H1 (cell line): ENCODE results near the gene GATB. TPM values are rescaled to one million over a fixed set of nuclear protein-coding genes. Genes with fewer than 3 reads are reported as not detected.
A peak's percentile ranks its signal among the peaks of the same experiment; 100 is the strongest.

ENCODE experiments used
- CTCF ChIA-PET: fragments of 300-600 bp; sonication (Branson Sonifier 250); formaldehyde crosslinking; loops from one replicate; lab custom pipeline; 2021; ENCODE audit not compliant: partially characterized antibody; lab: Charles Lee
- POLR2A ChIA-PET: fragments of 300-600 bp; sonication (Branson Sonifier 250); formaldehyde crosslinking; loops from one replicate; lab custom pipeline; 2021; ENCODE audit warnings: inconsistent platforms; ENCODE audit not compliant: partially characterized antibody; lab: Charles Lee
- DNase-seq, 2 experiments: peaks; one replicate each; pipeline versions ENCODE4 v3.0.0 to v3.0.0-alpha.2; 2010 to 2022; ENCODE audit warnings: low spot score in 2 of 2, low read depth in 1 of 2, mixed read lengths in 1 of 2
- FAIRE-seq: peaks from 2 replicates; lab custom pipeline; 2011; peaks lifted over from hg19 to GRCh38; lab: Jason Lieb, UNC
- H2AFZ ChIP-seq: 2 replicates; pipeline ENCODE4 v1.8.1; 2012; ENCODE audit warnings: low read length, inconsistent platforms
- H2AK5ac ChIP-seq: 2 replicates; pipeline ENCODE4 v1.6.1; 2013; ENCODE audit warnings: low read depth, low read length
- H2BK120ac ChIP-seq: replicated peaks from 2 replicates; pipeline ENCODE3; 2013; ENCODE audit warnings: low read depth, low read length, inconsistent platforms
- H2BK12ac ChIP-seq: 2 replicates; pipeline ENCODE4 v1.6.1; 2013; ENCODE audit warnings: low read depth, low read length
- H2BK15ac ChIP-seq: 2 replicates; pipeline ENCODE4 v1.6.1; 2013; ENCODE audit warnings: low read length
- H2BK20ac ChIP-seq: 2 replicates; pipeline ENCODE4 v1.6.1; 2013; ENCODE audit warnings: low read length
- H2BK5ac ChIP-seq: 2 replicates; pipeline ENCODE4 v1.6.1; 2013; ENCODE audit warnings: low read depth, low read length
- H3K14ac ChIP-seq: 2 replicates; pipeline ENCODE4 v1.6.1; 2013; ENCODE audit warnings: inconsistent platforms; ENCODE audit not compliant: insufficient read length
- H3K18ac ChIP-seq: 2 replicates; pipeline ENCODE4 v1.6.1; 2013; ENCODE audit warnings: low read length; ENCODE audit errors: extremely low read depth
- H3K23ac ChIP-seq: 2 replicates; pipeline ENCODE4 v1.6.1; 2013; ENCODE audit warnings: inconsistent platforms; ENCODE audit not compliant: insufficient read length
- H3K23me2 ChIP-seq: 2 replicates; pipeline ENCODE4 v1.6.1; 2013; ENCODE audit warnings: low read depth, low read length
- H3K27ac ChIP-seq: 2 replicates; pipeline ENCODE4 v1.6.1; 2011; ENCODE audit warnings: low read depth, low read length, inconsistent platforms
- H3K27me3 ChIP-seq, 4 experiments: replicated peaks in 1 of 4; 1 replicate in 1 of 4; 2 replicates in 3 of 4; pipeline versions ENCODE4 v1.6.1 to v1.8.1; 2011 to 2013; ENCODE audit warnings: low read length in 3 of 4, mild to moderate bottlenecking in 3 of 4, inconsistent platforms in 2 of 4, mixed read lengths in 2 of 4, moderate library complexity in 1 of 4; ENCODE audit not compliant: control insufficient read depth in 3 of 4, insufficient read depth in 3 of 4; ENCODE audit errors: extremely low read depth in 1 of 4
- H3K36me3 ChIP-seq, 4 experiments: 2 replicates each; pipeline versions ENCODE4 v1.6.1 to v1.8.1; 2011 to 2013; ENCODE audit warnings: mild to moderate bottlenecking in 4 of 4, low read length in 3 of 4, moderate library complexity in 2 of 4, control low read depth in 1 of 4, inconsistent platforms in 1 of 4; ENCODE audit not compliant: insufficient read depth in 4 of 4, control insufficient read depth in 2 of 4
- H3K4ac ChIP-seq: replicated peaks from 2 replicates; pipeline ENCODE3; 2013; ENCODE audit warnings: low read length, low read depth, mixed read lengths, inconsistent platforms; ENCODE audit not compliant: insufficient read length
- H3K4me1 ChIP-seq, 4 experiments: replicated peaks in 1 of 4; 1 replicate in 1 of 4; 2 replicates in 3 of 4; pipeline versions ENCODE4 v1.6.1 to v1.8.1; 2011 to 2013; ENCODE audit warnings: low read length in 3 of 4, inconsistent platforms in 2 of 4, mixed read lengths in 1 of 4; ENCODE audit not compliant: insufficient read depth in 4 of 4, control insufficient read depth in 3 of 4
- H3K4me2 ChIP-seq, 2 experiments: 2 replicates each; pipeline versions ENCODE4 v1.6.1 to v1.8.1; 2011 to 2013; ENCODE audit warnings: low read depth in 2 of 2, low read length in 2 of 2, control low read depth in 1 of 2, inconsistent platforms in 1 of 2, mild to moderate bottlenecking in 1 of 2; ENCODE audit not compliant: insufficient read depth in 1 of 2
- H3K4me3 ChIP-seq, 4 experiments: fragments of 200-600, 300-600 bp in 1 of 4; sonication (generic), shearing (Covaris generic), sonication (Bioruptor Twin) in 1 of 4; 2 replicates each; pipeline versions ENCODE4 v1.5.1 to v1.8.1; 2011 to 2016; ENCODE audit warnings: low read length in 4 of 4, low read depth in 3 of 4, control low read depth in 2 of 4, inconsistent platforms in 2 of 4, mild to moderate bottlenecking in 2 of 4, mixed read lengths in 1 of 4, moderate library complexity in 1 of 4; ENCODE audit not compliant: insufficient read depth in 2 of 4; ENCODE audit errors: extremely low read depth in 1 of 4
- H3K56ac ChIP-seq: replicated peaks from 2 replicates; pipeline ENCODE3; 2013; ENCODE audit warnings: low read depth, mild to moderate bottlenecking, mixed read lengths, low read length, inconsistent platforms; ENCODE audit not compliant: insufficient read length
- H3K79me1 ChIP-seq: 2 replicates; pipeline ENCODE4 v1.6.1; 2013; ENCODE audit warnings: low read depth, low read length, control low read depth
- H3K79me2 ChIP-seq, 2 experiments: 2 replicates each; pipeline versions ENCODE4 v1.6.1 to v1.8.1; 2012 to 2013; ENCODE audit warnings: low read length in 2 of 2, mild to moderate bottlenecking in 2 of 2, inconsistent platforms in 1 of 2; ENCODE audit not compliant: insufficient read depth in 2 of 2, control insufficient read depth in 1 of 2
- H3K9ac ChIP-seq, 4 experiments: replicated peaks in 1 of 4; 1 replicate in 1 of 4; 2 replicates in 3 of 4; pipeline versions ENCODE4 v1.6.1 to v1.8.1; 2011 to 2013; ENCODE audit warnings: low read depth in 3 of 4, low read length in 3 of 4, control low read depth in 2 of 4, mild to moderate bottlenecking in 2 of 4, moderate library complexity in 2 of 4, inconsistent platforms in 1 of 4; ENCODE audit errors: extremely low read depth in 1 of 4
- H3K9me3 ChIP-seq, 2 experiments: 2 replicates each; pipeline versions ENCODE4 v1.6.1 to v1.8.1; 2012 to 2013; ENCODE audit warnings: mild to moderate bottlenecking in 2 of 2, moderate library complexity in 2 of 2, control low read depth in 1 of 2, inconsistent platforms in 1 of 2, low read depth in 1 of 2, low read length in 1 of 2, mixed read lengths in 1 of 2; ENCODE audit not compliant: insufficient read depth in 2 of 2
- H4K20me1 ChIP-seq, 2 experiments: replicated peaks in 1 of 2; 2 replicates each; pipeline versions ENCODE3 to v1.8.1; 2011 to 2013; ENCODE audit warnings: inconsistent platforms in 2 of 2, low read length in 2 of 2, mild to moderate bottlenecking in 1 of 2; ENCODE audit not compliant: insufficient read depth in 2 of 2, control insufficient read depth in 1 of 2
- H4K5ac ChIP-seq: 2 replicates; pipeline ENCODE4 v1.6.1; 2013; ENCODE audit warnings: low read length, low read depth, mixed read lengths, inconsistent platforms; ENCODE audit not compliant: insufficient read length
- H4K8ac ChIP-seq: 2 replicates; pipeline ENCODE4 v1.8.0; 2013; ENCODE audit warnings: mild to moderate bottlenecking, moderate library complexity, low read length, inconsistent platforms; ENCODE audit not compliant: insufficient read depth; ENCODE audit errors: extremely low read depth
- H4K91ac ChIP-seq: replicated peaks from 2 replicates; pipeline ENCODE3; 2013; ENCODE audit warnings: low read length, mixed read lengths, inconsistent platforms; ENCODE audit not compliant: insufficient read length
- GABPA ChIP-seq: IDR thresholded peaks from 2 replicates; pipeline ENCODE4 v1.6.1; 2011; ENCODE audit warnings: mild to moderate bottlenecking, low read length, moderate library complexity, borderline replicate concordance; ENCODE audit not compliant: insufficient read depth
- MAFK ChIP-seq: IDR thresholded peaks from 2 replicates; pipeline ENCODE4 v1.6.1; 2012; ENCODE audit warnings: low read depth, mild to moderate bottlenecking, improper control_type of control experiment, low read length
- SP4 ChIP-seq: IDR thresholded peaks from 2 replicates; pipeline ENCODE4 v1.6.1; 2012; ENCODE audit warnings: low read length, inconsistent platforms
- WGBS, 2 experiments: shearing (Covaris generic) in 1 of 2; methylation state at CpG; one replicate each; pipeline versions ENCODE4 v1.1.6 to v1.1.7; 2013 to 2015; ENCODE audit warnings: low lambda C conversion rate in 2 of 2, mixed read lengths in 2 of 2, inconsistent platforms in 1 of 2, low coverage in 1 of 2, missing lambda C conversion rate in 1 of 2; ENCODE audit not compliant: insufficient replicate concordance in 2 of 2, insufficient coverage in 1 of 2, insufficient read length in 1 of 2; ENCODE audit errors: extremely low coverage in 1 of 2, missing lambda C conversion rate in 1 of 2; 5-methylcytosine and 5-hydroxymethylcytosine counted together
- polyA plus RNA-seq, 7 experiments: library from polyadenylated mRNA; depleted of rRNA in 3 of 7; stranded (reverse) in 5 of 7; unstranded in 2 of 7; fragments of >200 nt in 5 of 7; fragments of 200-250 nt in 2 of 7; gene quantifications; 1 replicate in 5 of 7; 2 replicates in 1 of 7; 4 replicates in 1 of 7; pipeline versions ENCODE4 v1.2.1 to v1.2.3, GENCODE V29; 2011 to 2013; ENCODE audit warnings: missing spikeins in 2 of 7, mixed read lengths in 2 of 7
- total RNA-seq: library from RNA; stranded (reverse); fragmentation: NEBNext Ultra II Directional; extraction: Animal tissue kit (Norgen Biotek cat#: 25700); gene quantifications from 2 replicates; pipeline ENCODE4 v1.2.1, GENCODE V29; 2021

The GATB gene
- total and polyA plus RNA-seq, 2 of the 8 experiments (the other 6 are each of a cell fraction or from before 2014, with no cell fraction given) = 15.3 to 18.0 TPM

GRCh38 chr4:151675411-151675971, 85.3 kb downstream of the GATB start:
- H3K14ac ChIP-seq = no peak overlapping the region
- no peak overlapping the region for H2AFZ ChIP-seq
- H3K79me2 ChIP-seq = no peaks in the 10 kb centered on the region
- no peak overlapping the region for H3K23ac ChIP-seq
- no peaks in the 10 kb centered on the region for H4K20me1 ChIP-seq
- H3K4ac ChIP-seq = no peak overlapping the region
- H3K56ac ChIP-seq = no peak overlapping the region
- H3K18ac ChIP-seq = no peak overlapping the region
- H3K4me1 ChIP-seq = peaks cover 1 to 7% (median 3%) of the 10 kb centered on the region in 4 experiments; a peak in 5 of 7 replicates
- no peak overlapping the region for H2BK20ac ChIP-seq
- ChIA-PET POLR2A (interaction anchor here (1.0 kb wide), 1 partner anchor 55 kb away, joined by 3 read pairs; no protein-coding TSS in a partner anchor), CTCF (interaction anchor here (0.9 to 1.9 kb wide), 3 partner anchors 13 to 32 kb away, joined by 3 to 6 read pairs (median 3); no protein-coding TSS in a partner anchor)
- no peak overlapping the region for H3K4me2 ChIP-seq
- no peak overlapping the region for H2BK120ac ChIP-seq
- DNase-seq (no peak), FAIRE-seq (no peak)
- H3K4me3 ChIP-seq = no peak overlapping the region
- peak overlapping the region; percentile 41; the same call in 1 of the 2 replicates for H4K8ac ChIP-seq
- H2BK15ac ChIP-seq = no peak overlapping the region
- no peak overlapping the region for H2BK12ac ChIP-seq
- no peaks in the 10 kb centered on the region for H3K27me3 ChIP-seq
- H3K79me1 ChIP-seq = no peaks in the 10 kb centered on the region
- H4K91ac ChIP-seq = no peak overlapping the region
- no peaks in the 10 kb centered on the region for H3K23me2 ChIP-seq
- H3K36me3 ChIP-seq = 0 out of 8 replicates have a peak, but pooled peaks cover 0 to 2% (median 0%) of the 10 kb centered on the region in 4 experiments
- no peaks in the 10 kb centered on the region for H3K9me3 ChIP-seq
- 90% methylated on average over 9 of the region's 9 CpGs; no CpG with 5 or more reads in 1 of the 2 experiments for WGBS, 2 experiments
- no peak overlapping the region for H3K27ac ChIP-seq
- no peak for TF ChIP-seq GABPA
- TF ChIP-seq SP4 = no peak
- no peak for TF ChIP-seq MAFK
- no peak overlapping the region for H2AK5ac ChIP-seq
- no peak overlapping the region for H4K5ac ChIP-seq
- H2BK5ac ChIP-seq = no peak overlapping the region
- no peak overlapping the region for H3K9ac ChIP-seq
